NCI-H2081 (cell line): ENCODE measurements around the gene NEK6.

ENCODE experiments used
- DNase-seq, 2 experiments: peaks; one replicate each; lab custom pipeline; 2025; lab: John Stamatoyannopoulos, UW

Gene NEK6

GRCh38 chr9:124257844-124258606 lies at the start of gene NEK6:
Gene NEK6, plus strand, starts transcription at chr9:124257949. Its CDS starts 44,016 bp downstream, at chr9:124301965.
- DNase-seq: no peak

- DNase-seq: no peak
Observed at GRCh38 chr9:124208571-124208970, 49.2 kb upstream of the NEK6 start.

GRCh38 chr9:124209279-124209678 lies 48.5 kb upstream of the NEK6 start:
- DNase-seq: no peak

DNA sequence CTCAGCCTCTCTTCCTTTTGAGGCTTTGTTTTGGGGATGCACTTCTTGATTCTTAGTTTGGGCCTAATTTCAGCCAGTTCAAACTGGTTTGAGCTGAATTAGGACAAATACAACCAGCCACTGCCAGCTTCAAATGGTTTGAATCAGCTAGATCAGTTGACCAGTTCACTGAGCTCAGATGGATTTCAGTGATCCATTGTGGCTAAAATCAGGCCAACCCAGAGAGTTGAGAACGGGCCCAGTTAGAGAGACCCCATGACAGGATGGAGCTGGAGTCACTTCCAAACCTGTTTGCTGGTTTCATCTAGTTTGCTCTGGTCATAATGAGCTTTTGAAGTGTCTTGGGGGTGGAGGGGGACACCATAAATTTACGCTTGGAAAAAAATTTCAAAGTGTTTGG lies 48.0 kb upstream of the NEK6 start:
- no peak for DNase-seq

DNA sequence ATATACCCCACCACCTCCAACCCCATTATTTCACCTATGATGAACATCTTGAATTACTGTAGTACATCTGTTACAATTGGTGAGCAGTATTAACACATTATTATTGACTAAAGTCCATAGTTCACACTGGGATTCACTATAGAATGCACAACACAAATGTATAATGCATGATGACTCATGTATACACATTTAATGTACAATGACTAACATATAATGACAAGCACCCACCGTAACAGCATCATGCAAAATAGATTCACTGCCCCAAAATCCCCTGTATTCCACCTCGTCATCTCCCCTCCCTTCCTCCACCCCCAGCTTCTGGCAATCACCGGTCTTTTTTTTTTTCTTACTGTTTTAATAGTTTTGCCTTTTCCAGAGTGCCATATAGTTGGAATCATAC lies 47.1 kb upstream of the NEK6 start:
- no peak for DNase-seq

- DNase-seq: no peak
Observed at GRCh38 chr9:124212381-124213050, 45.2 kb upstream of the NEK6 start.

GRCh38 chr9:124213396-124213795 lies 44.4 kb upstream of the NEK6 start:
- no peak for DNase-seq

- no peak for DNase-seq
Observed at GRCh38 chr9:124214116-124214515, 43.6 kb upstream of the NEK6 start.

- no peak for DNase-seq
Observed at GRCh38 chr9:124214596-124215367, 43.0 kb upstream of the NEK6 start.

DNA sequence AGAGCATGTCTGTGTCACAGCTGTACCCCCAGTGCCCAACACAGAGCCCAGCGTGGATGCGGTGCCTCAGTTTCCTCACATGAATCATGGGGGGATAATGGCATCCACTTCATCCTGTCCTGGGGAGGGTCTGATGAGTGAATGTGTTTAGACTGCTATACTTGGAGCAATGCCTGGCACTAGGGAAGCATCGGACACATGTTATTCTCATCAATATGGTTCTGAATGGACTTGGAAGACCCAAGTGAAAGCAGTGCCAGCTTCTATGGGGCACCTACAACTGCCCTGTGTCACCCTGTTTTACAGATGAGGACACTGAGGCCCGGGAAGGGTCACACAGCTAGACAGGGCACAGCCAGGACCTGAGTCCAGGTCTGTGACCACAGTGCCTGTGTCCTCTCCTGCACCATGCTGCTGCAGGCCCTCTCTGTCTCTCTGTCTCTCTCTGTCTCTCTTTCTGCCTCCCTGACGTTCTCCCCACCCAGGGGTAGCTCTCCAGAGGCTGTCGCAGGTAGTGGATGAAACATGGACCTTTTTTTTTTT lies 42.3 kb upstream of the NEK6 start:
- DNase-seq: no peak

- DNase-seq: no peak
Observed at GRCh38 chr9:124215956-124216355, 41.8 kb upstream of the NEK6 start.

GRCh38 chr9:124216474-124217176 lies 41.1 kb upstream of the NEK6 start:
- DNase-seq: no peak

- no peak for DNase-seq
Observed at GRCh38 chr9:124217836-124218437, 39.8 kb upstream of the NEK6 start.

GRCh38 chr9:124218438-124218982 lies 39.2 kb upstream of the NEK6 start:
- DNase-seq: no peak

GRCh38 chr9:124218987-124219461 lies 38.7 kb upstream of the NEK6 start:
- DNase-seq: no peak

DNA sequence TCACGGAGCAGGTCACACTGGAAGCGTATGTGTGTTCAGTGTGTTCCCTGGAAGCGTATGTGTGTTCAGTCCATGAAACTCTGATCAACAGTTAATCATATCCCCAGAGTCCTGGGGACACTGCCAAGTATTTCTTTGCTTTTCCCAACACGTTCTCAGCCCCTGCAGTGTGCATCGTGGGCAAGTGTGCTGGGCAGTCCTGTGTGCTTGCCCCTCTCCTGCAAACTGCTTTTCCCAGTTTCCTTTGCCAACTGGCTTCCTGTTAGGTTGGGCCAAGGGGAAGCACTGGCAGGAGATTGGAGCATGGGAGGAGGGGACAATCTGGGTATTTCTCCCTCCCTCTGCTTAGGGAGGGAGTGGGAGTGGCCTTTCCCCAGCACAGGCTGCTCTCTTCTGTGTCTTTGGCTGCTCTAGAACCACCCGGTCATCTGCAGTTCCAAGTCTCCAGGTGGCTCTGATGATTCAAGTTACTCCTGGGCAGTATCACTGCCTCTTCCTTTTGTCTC lies 36.8 kb upstream of the NEK6 start:
- peak; percentile 81 to 95 for DNase-seq

DNA sequence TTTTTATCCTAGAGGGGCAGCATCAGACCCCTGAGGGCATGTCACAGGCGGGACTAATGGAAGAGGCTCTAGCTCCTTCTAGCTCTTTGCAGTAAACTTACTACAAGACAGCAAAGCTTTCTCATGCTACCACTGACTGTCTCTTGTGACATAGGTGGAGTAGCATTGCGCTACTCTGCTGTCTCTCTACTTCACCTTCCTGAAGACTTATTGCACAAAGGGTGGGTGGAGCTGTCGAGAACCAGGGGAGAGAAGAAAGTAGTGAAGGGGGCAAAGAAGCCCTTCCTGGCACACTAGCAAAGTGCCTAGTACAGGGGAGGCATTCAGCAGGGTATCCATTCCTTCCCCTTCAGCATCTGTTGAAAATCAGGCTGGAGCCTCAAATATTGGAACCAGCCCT lies 36.1 kb upstream of the NEK6 start:
- no peak for DNase-seq

GRCh38 chr9:124222109-124222508 lies 35.6 kb upstream of the NEK6 start:
- no peak for DNase-seq

GRCh38 chr9:124222918-124223720 lies 34.6 kb upstream of the NEK6 start:
- peak; percentile 40 to 78 for DNase-seq

GRCh38 chr9:124225945-124226344 lies 31.8 kb upstream of the NEK6 start:
- no peak for DNase-seq
